Measurements from ENCODE around the gene ZNF860.

Gene ZNF860

DNA sequence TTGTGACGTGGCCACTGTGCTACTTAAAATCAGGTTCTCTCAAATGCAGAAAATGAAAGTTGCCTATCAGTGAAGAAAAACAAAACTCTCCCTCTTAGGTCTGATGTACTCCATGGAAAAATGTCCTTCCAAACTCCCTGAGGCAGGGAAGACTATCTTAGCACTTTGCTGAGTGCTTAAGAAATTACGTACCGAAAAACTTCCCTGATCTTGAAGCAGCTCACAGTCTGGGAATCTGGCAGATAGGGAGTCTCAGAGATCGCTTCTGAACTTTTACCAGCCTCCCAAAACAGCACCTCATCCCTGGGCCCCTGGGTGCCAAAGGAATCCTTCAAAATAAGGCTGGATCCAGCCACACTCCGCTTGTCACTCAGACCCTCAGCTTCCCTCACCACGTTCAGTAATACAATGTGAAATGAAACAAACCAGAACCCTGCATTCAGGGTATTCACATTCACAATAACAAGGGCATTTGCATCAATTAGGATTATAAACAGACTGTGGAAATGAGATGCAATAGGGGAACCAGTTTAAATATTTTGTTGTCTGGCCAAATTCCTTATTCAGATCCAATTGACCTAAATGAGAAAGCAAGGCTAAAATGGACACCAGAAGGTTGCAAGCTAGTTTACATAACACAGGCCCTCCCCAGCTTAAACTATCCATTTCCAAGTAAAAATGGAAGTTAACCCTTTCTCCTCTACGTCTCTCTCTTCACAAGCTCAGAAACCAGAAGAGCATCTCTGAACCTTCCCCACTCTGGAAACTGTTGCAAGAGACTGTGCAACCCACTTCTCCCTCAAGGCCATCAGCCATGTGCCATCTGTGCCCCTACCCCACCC lies 21.4 kb upstream of the ZNF860 start:
- H3K4me3 ChIP-seq (ENCODE audit: low read depth, low read length) = no peak overlapping the region
- DNase-seq (ENCODE audit: low read depth) = no peak

DNA sequence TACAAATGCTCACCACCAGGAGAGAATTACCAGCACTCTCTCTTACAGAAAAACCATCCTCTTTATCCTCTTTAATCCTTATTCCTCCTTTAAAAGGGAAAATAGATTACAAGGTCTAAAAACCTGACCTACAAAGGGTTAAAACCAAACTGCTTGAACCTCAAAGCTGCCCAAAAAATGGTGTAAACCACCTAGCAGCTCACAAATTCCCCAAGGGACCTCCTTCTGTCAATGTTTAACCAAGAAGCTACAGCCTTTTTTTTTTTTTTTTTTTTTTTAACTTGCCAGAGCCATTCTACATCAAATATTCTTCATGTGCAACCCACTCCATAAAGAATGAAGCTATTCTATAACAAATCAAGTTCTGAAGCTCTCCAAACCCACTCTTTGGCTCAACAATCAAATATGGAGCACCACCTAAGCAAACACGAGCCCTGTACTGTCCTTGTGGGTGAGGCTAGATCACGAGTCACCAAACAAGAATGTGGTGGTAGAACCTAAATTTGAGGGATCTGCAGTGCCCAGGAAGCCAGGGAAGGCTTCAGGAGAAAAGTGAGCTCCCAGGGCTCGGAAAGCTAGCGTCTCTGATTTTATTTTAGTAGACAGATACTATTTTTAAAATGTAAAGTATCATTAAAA lies 20.6 kb upstream of the ZNF860 start:
- DNase-seq (ENCODE audit: low read depth) = no peak
- H3K4me3 ChIP-seq (ENCODE audit: low read depth, low read length) = no peak overlapping the region
- TF ChIP-seq, protein P1, sequence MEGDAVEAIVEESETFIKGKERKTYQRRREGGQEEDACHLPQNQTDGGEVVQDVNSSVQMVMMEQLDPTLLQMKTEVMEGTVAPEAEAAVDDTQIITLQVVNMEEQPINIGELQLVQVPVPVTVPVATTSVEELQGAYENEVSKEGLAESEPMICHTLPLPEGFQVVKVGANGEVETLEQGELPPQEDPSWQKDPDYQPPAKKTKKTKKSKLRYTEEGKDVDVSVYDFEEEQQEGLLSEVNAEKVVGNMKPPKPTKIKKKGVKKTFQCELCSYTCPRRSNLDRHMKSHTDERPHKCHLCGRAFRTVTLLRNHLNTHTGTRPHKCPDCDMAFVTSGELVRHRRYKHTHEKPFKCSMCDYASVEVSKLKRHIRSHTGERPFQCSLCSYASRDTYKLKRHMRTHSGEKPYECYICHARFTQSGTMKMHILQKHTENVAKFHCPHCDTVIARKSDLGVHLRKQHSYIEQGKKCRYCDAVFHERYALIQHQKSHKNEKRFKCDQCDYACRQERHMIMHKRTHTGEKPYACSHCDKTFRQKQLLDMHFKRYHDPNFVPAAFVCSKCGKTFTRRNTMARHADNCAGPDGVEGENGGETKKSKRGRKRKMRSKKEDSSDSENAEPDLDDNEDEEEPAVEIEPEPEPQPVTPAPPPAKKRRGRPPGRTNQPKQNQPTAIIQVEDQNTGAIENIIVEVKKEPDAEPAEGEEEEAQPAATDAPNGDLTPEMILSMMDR (IDR thresholded peaks at IDR 0.05; ENCODE audit: low read depth, low read length, missing control alignments) = no peak

More for the DNA sequence above, 21.4 kb upstream of the ZNF860 start:
- TF ChIP-seq, protein P1 (IDR thresholded peaks at IDR 0.05; ENCODE audit: low read depth, low read length, missing control alignments) = no peak

DNA sequence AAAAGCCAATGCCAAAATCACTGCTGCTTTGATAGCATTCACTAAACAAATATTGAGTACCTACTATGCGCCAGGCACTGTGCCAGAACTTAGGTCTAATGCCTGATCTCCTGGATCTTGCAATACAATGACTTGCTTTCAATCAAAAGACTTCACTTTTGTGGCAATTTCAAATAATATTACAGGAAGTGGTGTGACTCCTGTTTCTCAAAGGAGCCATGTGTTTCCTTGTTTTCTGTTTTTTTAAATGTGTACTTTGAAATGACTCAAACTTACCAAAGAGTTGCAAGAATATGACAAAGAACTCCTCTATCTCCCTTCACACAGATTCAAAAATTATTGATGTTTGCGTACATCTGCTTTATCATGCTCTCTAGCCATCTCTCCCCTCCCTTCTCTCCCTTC lies 18.7 kb upstream of the ZNF860 start:
- TF ChIP-seq, protein P1 (IDR thresholded peaks at IDR 0.05; ENCODE audit: low read depth, low read length, missing control alignments) = no peak
- no peak overlapping the region for H3K4me3 ChIP-seq (ENCODE audit: low read depth, low read length)
- DNase-seq (ENCODE audit: low read depth) = no peak

DNA sequence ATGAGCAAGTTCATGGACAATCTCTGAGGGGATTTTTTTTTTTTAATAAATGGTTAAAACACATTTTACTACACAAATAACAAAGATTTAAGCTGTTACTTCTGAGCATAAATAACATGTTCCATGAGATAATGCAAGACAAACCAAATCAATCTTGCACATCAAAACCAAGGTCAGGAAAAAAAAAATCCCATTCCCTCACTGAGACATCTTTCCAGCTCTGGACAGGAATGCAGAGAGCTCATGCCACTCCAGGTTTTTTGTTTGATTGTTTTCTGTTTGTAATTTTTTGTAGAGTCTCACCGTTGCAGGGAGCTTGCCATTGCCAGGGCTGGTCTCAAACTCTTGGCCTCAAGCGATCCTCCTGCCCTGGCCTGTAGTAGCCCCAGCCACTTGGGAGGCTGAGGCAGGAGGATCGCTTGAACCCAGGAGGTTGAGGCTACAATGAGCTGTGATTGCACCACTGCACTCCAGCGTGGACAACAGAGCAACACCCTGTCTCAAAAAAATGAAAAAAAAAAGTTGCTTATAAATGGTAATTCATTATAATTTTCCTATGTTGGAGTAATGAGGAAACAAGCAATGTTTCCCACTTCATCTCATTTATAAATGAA lies 14.5 kb upstream of the ZNF860 start:
- no peak for DNase-seq (ENCODE audit: low read depth)
- H3K4me3 ChIP-seq (ENCODE audit: low read depth, low read length) = no peak overlapping the region
- TF ChIP-seq, protein P1 (IDR thresholded peaks at IDR 0.05; ENCODE audit: low read depth, low read length, missing control alignments) = no peak

DNA sequence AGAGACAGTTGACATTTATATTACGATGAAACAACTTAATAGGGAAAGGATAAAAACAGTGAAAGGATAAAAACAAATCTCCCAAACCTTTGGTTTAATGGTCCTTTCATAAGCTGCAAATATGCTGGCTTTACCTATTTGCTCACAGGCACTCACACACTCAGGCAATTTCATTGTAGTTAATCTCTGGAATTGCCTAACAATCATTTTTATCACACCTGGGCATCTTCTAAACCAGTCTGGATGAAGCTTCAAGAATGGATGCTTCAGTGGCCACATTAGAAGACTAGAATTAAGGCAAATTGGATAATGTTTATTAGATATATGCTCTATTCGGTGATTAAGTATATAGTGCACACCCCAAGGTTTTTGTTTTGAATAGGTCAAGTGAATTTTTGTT lies 14.0 kb upstream of the ZNF860 start:
- no peak overlapping the region for H3K4me3 ChIP-seq (ENCODE audit: low read depth, low read length)
- DNase-seq (ENCODE audit: low read depth) = no peak
- TF ChIP-seq, protein P1 (IDR thresholded peaks at IDR 0.05; ENCODE audit: low read depth, low read length, missing control alignments) = no peak

GRCh38 chr3:31968369-31968926 lies 13.1 kb upstream of the ZNF860 start:
- TF ChIP-seq, protein P1 (IDR thresholded peaks at IDR 0.05; ENCODE audit: low read depth, low read length, missing control alignments) = no peak
- no peak for DNase-seq (ENCODE audit: low read depth)
- no peak overlapping the region for H3K4me3 ChIP-seq (ENCODE audit: low read depth, low read length)
